GM04504 (cell line): Measurements from ENCODE around the gene SUFU.

Experiments
- DNase-seq: peaks from one replicate; pipeline ENCODE4 v3.0.0-alpha.2; 2012; ENCODE audit warnings: low read depth

The SUFU gene

GRCh38 chr10:102619281-102619981, 115.7 kb downstream of the SUFU start:
- no peak for DNase-seq

- no peak for DNase-seq
These were observed 116.4 kb downstream of the SUFU start for GRCh38 chr10:102620138-102620590.

GRCh38 chr10:102620591-102621442, 117.0 kb downstream of the SUFU start:
- no peak for DNase-seq

- no peak for DNase-seq
These were observed 117.9 kb downstream of the SUFU start for GRCh38 chr10:102621443-102622325.

- DNase-seq: no peak
These were observed 120.3 kb downstream of the SUFU start for GRCh38 chr10:102624094-102624493.

GRCh38 chr10:102624751-102625645, 121.2 kb downstream of the SUFU start:
- no peak for DNase-seq

- DNase-seq: no peak
These were observed 122.4 kb downstream of the SUFU start for GRCh38 chr10:102626026-102626685.

GRCh38 chr10:102627291-102627735, 123.5 kb downstream of the SUFU start:
- DNase-seq: no peak

- no peak for DNase-seq
These were observed 124.0 kb downstream of the SUFU start for GRCh38 chr10:102627736-102628293.

GRCh38 chr10:102628451-102628911, 124.7 kb downstream of the SUFU start:
- DNase-seq: no peak

- peak; percentile 68 for DNase-seq
These were observed 126.2 kb downstream of the SUFU start for GRCh38 chr10:102629661-102630614.

- no peak for DNase-seq
These were observed 126.9 kb downstream of the SUFU start for GRCh38 chr10:102630663-102631062.

- no peak for DNase-seq
These were observed 128.0 kb downstream of the SUFU start for GRCh38 chr10:102631525-102632393.

GRCh38 chr10:102632394-102633111, 128.8 kb downstream of the SUFU start:
- no peak for DNase-seq

- no peak for DNase-seq
These were observed 129.5 kb downstream of the SUFU start for GRCh38 chr10:102633287-102633686.

GRCh38 chr10:102633848-102634247, 130.1 kb downstream of the SUFU start:
- DNase-seq: no peak

GRCh38 chr10:102634686-102635085, 130.9 kb downstream of the SUFU start:
- no peak for DNase-seq
